HepG2 (cell line): ENCODE data around the gene C22orf42. TPM values are rescaled to one million over a fixed set of nuclear protein-coding genes. Genes with fewer than 3 reads are reported as not detected.
A peak's percentile ranks its signal among the peaks of the same experiment; 100 is the strongest.

Experiments used
- GATAD2A ChIP-seq: IDR thresholded peaks from 2 replicates; pipeline ENCODE4 v1.6.1; 2016
- GTF2F1 ChIP-seq: fragments of 150-350 bp; IDR thresholded peaks from 2 replicates; pipeline ENCODE4 v1.6.1; 2014; ENCODE audit warnings: low read length
- HNF4A ChIP-seq: sonication (generic); formaldehyde crosslinking; IDR thresholded peaks from 2 replicates; pipeline ENCODE4 v1.4.0; 2020; ENCODE audit warnings: missing genetic modification reagents
- KDM2A ChIP-seq: sonication (generic); formaldehyde crosslinking; IDR thresholded peaks from 2 replicates; pipeline ENCODE4 v1.4.0; 2020; ENCODE audit warnings: low read depth, missing genetic modification reagents, borderline replicate concordance
- NRL ChIP-seq: sonication (generic); formaldehyde crosslinking; IDR thresholded peaks from 2 replicates; pipeline ENCODE4 v1.5.0; 2020; ENCODE audit warnings: missing genetic modification reagents, mild to moderate bottlenecking, moderate library complexity, borderline replicate concordance
- PRMT3 ChIP-seq: sonication (generic); formaldehyde crosslinking; IDR thresholded peaks from 2 replicates; pipeline ENCODE4 v1.8.1; 2022; ENCODE audit warnings: low read depth, mild to moderate bottlenecking, moderate library complexity, missing genetic modification reagents, borderline replicate concordance
- REL ChIP-seq: sonication (generic); formaldehyde crosslinking; conservative IDR thresholded peaks from 2 replicates; pipeline ENCODE4 v1.8.0; 2022; ENCODE audit warnings: mild to moderate bottlenecking, missing genetic modification reagents, moderate library complexity
- SALL1 ChIP-seq: sonication (generic); formaldehyde crosslinking; IDR thresholded peaks from 2 replicates; pipeline ENCODE4 v1.8.0; 2022; ENCODE audit warnings: mild to moderate bottlenecking, missing genetic modification reagents
- XRCC5 ChIP-seq: fragments of 200-400 bp; formaldehyde crosslinking; optimal IDR thresholded peaks from 2 replicates; pipeline ENCODE3; 2017; ENCODE audit warnings: mild to moderate bottlenecking, low read length
- ZNF317 ChIP-seq: sonication (generic); formaldehyde crosslinking; IDR thresholded peaks from 2 replicates; pipeline ENCODE4 v1.5.0; 2020; ENCODE audit warnings: mild to moderate bottlenecking, missing genetic modification reagents
- ZNF329 ChIP-seq: sonication (generic); formaldehyde crosslinking; IDR thresholded peaks from 2 replicates; pipeline ENCODE4 v1.9.0; 2021; ENCODE audit warnings: low read depth, mild to moderate bottlenecking, missing genetic modification reagents
- ZNF501 ChIP-seq: sonication (generic); formaldehyde crosslinking; IDR thresholded peaks from 2 replicates; pipeline ENCODE4 v1.5.1; 2020; ENCODE audit warnings: mild to moderate bottlenecking, moderate library complexity, missing genetic modification reagents
- polyA plus RNA-seq, 8 experiments: library from polyadenylated mRNA; depleted of rRNA in 3 of 8; stranded (reverse) in 7 of 8; unstranded in 1 of 8; fragments of >200 nt; fragmentation: Illumina TruSeq in 4 of 8; extraction: Trizol in 4 of 8; gene quantifications; 2 replicates each; pipeline versions ENCODE4 v1.2.1 to v1.2.3, GENCODE V29; 2011 to 2016; ENCODE audit warnings: low read depth in 4 of 8, missing spikeins in 1 of 8, mixed read lengths in 1 of 8; ENCODE audit not compliant: insufficient read depth in 1 of 8
- total RNA-seq, 5 experiments: library from RNA; depleted of rRNA; stranded (reverse); fragments of >200 nt; fragmentation: Illumina TruSeq; extraction: Trizol; gene quantifications; 2 replicates each; pipeline ENCODE4 v1.2.3, GENCODE V29; 2016; ENCODE audit warnings: low read depth in 1 of 5
- TF ChIP-seq, protein P1 (sequence below): sonication (generic); formaldehyde crosslinking; conservative IDR thresholded peaks from 2 replicates; pipeline ENCODE4 v1.8.0; 2022; ENCODE audit warnings: mild to moderate bottlenecking, moderate library complexity, missing genetic modification reagents
- TF ChIP-seq, protein P2 (sequence below): sonication (generic); formaldehyde crosslinking; IDR thresholded peaks from 2 replicates; pipeline ENCODE4 v1.5.0; 2020; ENCODE audit warnings: mild to moderate bottlenecking, missing genetic modification reagents, borderline replicate concordance
- TF ChIP-seq, protein P3 (sequence below): sonication (generic); formaldehyde crosslinking; IDR thresholded peaks from 2 replicates; pipeline ENCODE4 v1.8.0; 2022; ENCODE audit warnings: mild to moderate bottlenecking, missing genetic modification reagents; ENCODE audit not compliant: insufficient replicate concordance
- TF ChIP-seq, protein P4 (sequence below), 2 experiments: sonication (generic) in 1 of 2; formaldehyde crosslinking in 1 of 2; IDR thresholded peaks; 2 replicates each; pipeline versions ENCODE4 v1.4.0 to v1.6.1; 2018 to 2020; ENCODE audit warnings: missing genetic modification reagents in 2 of 2, borderline replicate concordance in 1 of 2, low read depth in 1 of 2, mild to moderate bottlenecking in 1 of 2, missing biosample characterization in 1 of 2
- TF ChIP-seq, protein P5 (sequence below): sonication (generic); formaldehyde crosslinking; IDR thresholded peaks from 2 replicates; pipeline ENCODE4 v1.4.0; 2020; ENCODE audit warnings: missing genetic modification reagents; ENCODE audit errors: not compliant biosample characterization

Gene C22orf42
- total and polyA plus RNA-seq, 2 of the 13 experiments (the other 11 are each of a cell fraction or from before 2014, with no cell fraction given) = not detected

DNA sequence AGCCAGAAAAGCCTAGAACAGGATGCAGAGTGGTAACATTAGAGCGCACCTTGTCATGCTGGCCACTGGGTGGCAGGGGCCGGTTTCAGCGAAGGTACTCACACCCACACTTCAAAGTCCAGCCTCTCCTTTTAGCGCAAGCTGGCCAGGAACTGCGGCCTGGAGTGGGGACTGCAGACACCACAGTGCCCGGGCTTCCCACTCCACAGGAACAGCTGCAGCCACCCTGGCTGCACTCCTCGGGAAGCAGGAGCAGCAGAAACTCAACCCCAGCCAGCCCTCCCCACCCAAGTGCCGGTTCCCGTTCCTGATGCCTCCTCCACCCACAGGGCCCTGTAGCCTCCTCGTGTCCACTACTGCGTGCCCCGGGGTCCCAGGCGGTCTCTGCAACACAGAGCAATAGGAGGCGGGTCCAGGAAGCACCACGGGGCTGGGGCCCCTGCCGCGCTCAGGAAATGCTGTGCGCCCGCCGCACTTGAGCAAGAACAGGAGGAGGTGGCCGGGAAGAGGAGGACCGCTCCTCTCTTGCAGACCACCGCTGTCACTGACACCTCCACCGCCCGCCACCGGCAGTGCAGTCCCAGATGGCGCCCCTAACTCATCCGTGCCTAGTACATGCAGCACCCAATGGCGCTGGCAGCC, 43.6 kb upstream of the C22orf42 start (continued):
- no peak for TF ChIP-seq REL (CRISPR knock-in tag)
- TF ChIP-seq XRCC5 = peak; percentile 75
- TF ChIP-seq SALL1 (CRISPR knock-in tag) = peak; percentile 62
- no peak for TF ChIP-seq GTF2F1
- TF ChIP-seq, protein P1, sequence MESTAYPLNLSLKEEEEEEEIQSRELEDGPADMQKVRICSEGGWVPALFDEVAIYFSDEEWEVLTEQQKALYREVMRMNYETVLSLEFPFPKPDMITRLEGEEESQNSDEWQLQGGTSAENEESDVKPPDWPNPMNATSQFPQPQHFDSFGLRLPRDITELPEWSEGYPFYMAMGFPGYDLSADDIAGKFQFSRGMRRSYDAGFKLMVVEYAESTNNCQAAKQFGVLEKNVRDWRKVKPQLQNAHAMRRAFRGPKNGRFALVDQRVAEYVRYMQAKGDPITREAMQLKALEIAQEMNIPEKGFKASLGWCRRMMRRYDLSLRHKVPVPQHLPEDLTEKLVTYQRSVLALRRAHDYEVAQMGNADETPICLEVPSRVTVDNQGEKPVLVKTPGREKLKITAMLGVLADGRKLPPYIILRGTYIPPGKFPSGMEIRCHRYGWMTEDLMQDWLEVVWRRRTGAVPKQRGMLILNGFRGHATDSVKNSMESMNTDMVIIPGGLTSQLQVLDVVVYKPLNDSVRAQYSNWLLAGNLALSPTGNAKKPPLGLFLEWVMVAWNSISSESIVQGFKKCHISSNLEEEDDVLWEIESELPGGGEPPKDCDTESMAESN (CRISPR knock-in tag) = peak; percentile 47; the same call in 1 of the 2 replicates
- TF ChIP-seq, protein P2, sequence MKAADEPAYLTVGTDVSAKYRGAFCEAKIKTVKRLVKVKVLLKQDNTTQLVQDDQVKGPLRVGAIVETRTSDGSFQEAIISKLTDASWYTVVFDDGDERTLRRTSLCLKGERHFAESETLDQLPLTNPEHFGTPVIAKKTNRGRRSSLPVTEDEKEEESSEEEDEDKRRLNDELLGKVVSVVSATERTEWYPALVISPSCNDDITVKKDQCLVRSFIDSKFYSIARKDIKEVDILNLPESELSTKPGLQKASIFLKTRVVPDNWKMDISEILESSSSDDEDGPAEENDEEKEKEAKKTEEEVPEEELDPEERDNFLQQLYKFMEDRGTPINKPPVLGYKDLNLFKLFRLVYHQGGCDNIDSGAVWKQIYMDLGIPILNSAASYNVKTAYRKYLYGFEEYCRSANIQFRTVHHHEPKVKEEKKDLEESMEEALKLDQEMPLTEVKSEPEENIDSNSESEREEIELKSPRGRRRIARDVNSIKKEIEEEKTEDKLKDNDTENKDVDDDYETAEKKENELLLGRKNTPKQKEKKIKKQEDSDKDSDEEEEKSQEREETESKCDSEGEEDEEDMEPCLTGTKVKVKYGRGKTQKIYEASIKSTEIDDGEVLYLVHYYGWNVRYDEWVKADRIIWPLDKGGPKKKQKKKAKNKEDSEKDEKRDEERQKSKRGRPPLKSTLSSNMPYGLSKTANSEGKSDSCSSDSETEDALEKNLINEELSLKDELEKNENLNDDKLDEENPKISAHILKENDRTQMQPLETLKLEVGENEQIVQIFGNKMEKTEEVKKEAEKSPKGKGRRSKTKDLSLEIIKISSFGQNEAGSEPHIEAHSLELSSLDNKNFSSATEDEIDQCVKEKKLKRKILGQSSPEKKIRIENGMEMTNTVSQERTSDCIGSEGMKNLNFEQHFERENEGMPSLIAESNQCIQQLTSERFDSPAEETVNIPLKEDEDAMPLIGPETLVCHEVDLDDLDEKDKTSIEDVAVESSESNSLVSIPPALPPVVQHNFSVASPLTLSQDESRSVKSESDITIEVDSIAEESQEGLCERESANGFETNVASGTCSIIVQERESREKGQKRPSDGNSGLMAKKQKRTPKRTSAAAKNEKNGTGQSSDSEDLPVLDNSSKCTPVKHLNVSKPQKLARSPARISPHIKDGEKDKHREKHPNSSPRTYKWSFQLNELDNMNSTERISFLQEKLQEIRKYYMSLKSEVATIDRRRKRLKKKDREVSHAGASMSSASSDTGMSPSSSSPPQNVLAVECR (CRISPR knock-in tag) = peak; percentile 49; the same call in 1 of the 2 replicates
- peak; percentile 61; the same call in 1 of the 2 replicates for TF ChIP-seq KDM2A (CRISPR knock-in tag)
- TF ChIP-seq HNF4A = peak; percentile 85
- TF ChIP-seq, protein P3, sequence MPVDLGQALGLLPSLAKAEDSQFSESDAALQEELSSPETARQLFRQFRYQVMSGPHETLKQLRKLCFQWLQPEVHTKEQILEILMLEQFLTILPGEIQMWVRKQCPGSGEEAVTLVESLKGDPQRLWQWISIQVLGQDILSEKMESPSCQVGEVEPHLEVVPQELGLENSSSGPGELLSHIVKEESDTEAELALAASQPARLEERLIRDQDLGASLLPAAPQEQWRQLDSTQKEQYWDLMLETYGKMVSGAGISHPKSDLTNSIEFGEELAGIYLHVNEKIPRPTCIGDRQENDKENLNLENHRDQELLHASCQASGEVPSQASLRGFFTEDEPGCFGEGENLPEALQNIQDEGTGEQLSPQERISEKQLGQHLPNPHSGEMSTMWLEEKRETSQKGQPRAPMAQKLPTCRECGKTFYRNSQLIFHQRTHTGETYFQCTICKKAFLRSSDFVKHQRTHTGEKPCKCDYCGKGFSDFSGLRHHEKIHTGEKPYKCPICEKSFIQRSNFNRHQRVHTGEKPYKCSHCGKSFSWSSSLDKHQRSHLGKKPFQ (CRISPR knock-in tag) = peak; percentile 87
- peak; percentile 59; the same call in 1 of the 2 replicates for TF ChIP-seq NRL (CRISPR knock-in tag)
- TF ChIP-seq, protein P4, sequence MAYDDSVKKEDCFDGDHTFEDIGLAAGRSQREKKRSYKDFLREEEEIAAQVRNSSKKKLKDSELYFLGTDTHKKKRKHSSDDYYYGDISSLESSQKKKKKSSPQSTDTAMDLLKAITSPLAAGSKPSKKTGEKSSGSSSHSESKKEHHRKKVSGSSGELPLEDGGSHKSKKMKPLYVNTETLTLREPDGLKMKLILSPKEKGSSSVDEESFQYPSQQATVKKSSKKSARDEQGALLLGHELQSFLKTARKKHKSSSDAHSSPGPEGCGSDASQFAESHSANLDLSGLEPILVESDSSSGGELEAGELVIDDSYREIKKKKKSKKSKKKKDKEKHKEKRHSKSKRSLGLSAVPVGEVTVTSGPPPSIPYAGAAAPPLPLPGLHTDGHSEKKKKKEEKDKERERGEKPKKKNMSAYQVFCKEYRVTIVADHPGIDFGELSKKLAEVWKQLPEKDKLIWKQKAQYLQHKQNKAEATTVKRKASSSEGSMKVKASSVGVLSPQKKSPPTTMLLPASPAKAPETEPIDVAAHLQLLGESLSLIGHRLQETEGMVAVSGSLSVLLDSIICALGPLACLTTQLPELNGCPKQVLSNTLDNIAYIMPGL (CRISPR knock-in tag; IDR thresholded peaks at IDR 0.05; ENCODE audit: borderline replicate concordance in 1 of 2, low read depth in 1 of 2) = peak; percentile 57 to 66; a peak in 3 of 4 replicates
- TF ChIP-seq ZNF501 = no peak
- peak; percentile 41; the same call in 1 of the 2 replicates for TF ChIP-seq GATAD2A (CRISPR knock-in tag)
- no peak for TF ChIP-seq PRMT3 (CRISPR knock-in tag)
- TF ChIP-seq, protein P5, sequence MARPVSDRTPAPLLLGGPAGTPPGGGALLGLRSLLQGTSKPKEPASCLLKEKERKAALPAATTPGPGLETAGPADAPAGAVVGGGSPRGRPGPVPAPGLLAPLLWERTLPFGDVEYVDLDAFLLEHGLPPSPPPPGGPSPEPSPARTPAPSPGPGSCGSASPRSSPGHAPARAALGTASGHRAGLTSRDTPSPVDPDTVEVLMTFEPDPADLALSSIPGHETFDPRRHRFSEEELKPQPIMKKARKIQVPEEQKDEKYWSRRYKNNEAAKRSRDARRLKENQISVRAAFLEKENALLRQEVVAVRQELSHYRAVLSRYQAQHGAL (CRISPR knock-in tag) = peak; percentile 35
- no peak for TF ChIP-seq ZNF329 (CRISPR knock-in tag)
- no peak for TF ChIP-seq ZNF317 (CRISPR knock-in tag)
